Esophagus (tissue), 2 donors: Measurements from ENCODE around the gene HBG1. TPM values are rescaled to one million over a fixed set of nuclear protein-coding genes. Genes with fewer than 3 reads are reported as not detected.

Experiments used
- H3K27ac ChIP-seq, 2 donors: one replicate each; pipeline ENCODE4 v1.5.1; 2013; ENCODE audit warnings: low read depth in 2 of 2, mild to moderate bottlenecking in 2 of 2, inconsistent platforms in 1 of 2, low read length in 1 of 2, moderate library complexity in 1 of 2
- H3K27me3 ChIP-seq, 2 donors: one replicate each; pipeline ENCODE4 v1.6.1; 2013; ENCODE audit warnings: low read length in 2 of 2, control low read depth in 1 of 2, mild to moderate bottlenecking in 1 of 2; ENCODE audit not compliant: insufficient read depth in 2 of 2, control insufficient read depth in 1 of 2
- H3K36me3 ChIP-seq, 2 donors: one replicate each; pipeline ENCODE4 v1.6.1; 2013; ENCODE audit warnings: low read length in 1 of 2; ENCODE audit not compliant: control insufficient read depth in 2 of 2, insufficient read depth in 2 of 2
- H3K4me1 ChIP-seq, 2 donors: one replicate each; pipeline ENCODE4 v1.6.1; 2013; ENCODE audit warnings: low read length in 1 of 2; ENCODE audit not compliant: control insufficient read depth in 2 of 2, insufficient read depth in 2 of 2
- H3K4me3 ChIP-seq, 2 donors: one replicate each; pipeline ENCODE4 v1.5.1; 2013; ENCODE audit warnings: low read length in 2 of 2, mild to moderate bottlenecking in 2 of 2, low read depth in 1 of 2, moderate library complexity in 1 of 2
- H3K9me3 ChIP-seq, 2 donors: one replicate each; pipeline ENCODE4 v1.6.1; 2013; ENCODE audit warnings: mild to moderate bottlenecking in 2 of 2, low read depth in 1 of 2, low read length in 1 of 2, moderate library complexity in 1 of 2; ENCODE audit not compliant: control insufficient read depth in 2 of 2, insufficient read depth in 1 of 2
- WGBS, 2 donors: extraction: QIAGEN DNeasy Blood & Tissue Kit; methylation state at CpG; one replicate each; pipeline ENCODE4 v1.1.7; 2013; 5-methylcytosine and 5-hydroxymethylcytosine counted together
- polyA plus RNA-seq, 2 donors: library from polyadenylated mRNA; stranded (reverse); fragments of 200-250 nt; gene quantifications; one replicate each; pipeline ENCODE4 v1.2.3, GENCODE V29; 2013
- donor health status: healthy with polysubstance abuse.
- donor health status: Bipolar disorder and iron deficiency.

The HBG1 gene
- polyA plus RNA-seq, 2 donors = not detected

- H3K4me3 ChIP-seq = no peak overlapping the region
- H3K27me3 ChIP-seq = no peaks in the 10 kb centered on the region
- H3K36me3 ChIP-seq = no peaks in the 10 kb centered on the region
- no peaks in the 10 kb centered on the region for H3K4me1 ChIP-seq
- peaks cover 0 to 2% of the 10 kb centered on the region in 2 donors for H3K9me3 ChIP-seq
- 72 to 75% methylated on average over 7 of the region's 7 CpGs for WGBS, 2 donors
- no peak overlapping the region for H3K27ac ChIP-seq
These were observed 38.6 kb upstream of the HBG1 start for GRCh38 chr11:5288108-5288905.

- 61 to 75% methylated on average over 3 of the region's 3 CpGs for WGBS, 2 donors
- H3K27ac ChIP-seq = no peak overlapping the region
These were observed 37.2 kb upstream of the HBG1 start for GRCh38 chr11:5286901-5287300.

GRCh38 chr11:5286351-5286750 lies 36.7 kb upstream of the HBG1 start:
- no peaks in the 10 kb centered on the region for H3K4me1 ChIP-seq
- H3K36me3 ChIP-seq = no peaks in the 10 kb centered on the region
- 15 to 22% methylated on average over 1 of the region's 1 CpG for WGBS, 2 donors
- no peaks in the 10 kb centered on the region for H3K27me3 ChIP-seq
- no peak overlapping the region for H3K4me3 ChIP-seq
- H3K9me3 ChIP-seq = peaks cover 0 to 2% of the 10 kb centered on the region in 2 donors
- no peak overlapping the region for H3K27ac ChIP-seq

More at GRCh38 chr11:5286901-5287300, 37.2 kb upstream of the HBG1 start:
- Histone ChIP-seq H3K9me3 (peaks cover 0 to 2% of the 10 kb centered on the region in 2 donors), H3K4me1 (no peaks in the 10 kb centered on the region), H3K27me3 (no peaks in the 10 kb centered on the region), H3K4me3 (no peak overlapping the region), H3K36me3 (no peaks in the 10 kb centered on the region)

GRCh38 chr11:5285703-5286340 lies 36.2 kb upstream of the HBG1 start:
- WGBS, 2 donors = 62 to 68% methylated on average over 4 of the region's 4 CpGs
- no peak overlapping the region for H3K4me3 ChIP-seq
- H3K27ac ChIP-seq = no peak overlapping the region

GRCh38 chr11:5284637-5285036 lies 35.0 kb upstream of the HBG1 start:
- Histone ChIP-seq H3K27ac (no peak overlapping the region), H3K4me3 (no peak overlapping the region), H3K27me3 (no peaks in the 10 kb centered on the region), H3K4me1 (peaks cover 0 to 3% of the 10 kb centered on the region in 2 donors), H3K36me3 (no peaks in the 10 kb centered on the region), H3K9me3 (peaks cover 0 to 2% of the 10 kb centered on the region in 2 donors)
- WGBS, 2 donors = 92 to 95% methylated on average over 2 of the region's 2 CpGs

More at GRCh38 chr11:5285703-5286340, 36.2 kb upstream of the HBG1 start:
- Histone ChIP-seq H3K27me3 (no peaks in the 10 kb centered on the region), H3K36me3 (no peaks in the 10 kb centered on the region), H3K9me3 (peaks cover 0 to 2% of the 10 kb centered on the region in 2 donors), H3K4me1 (no peaks in the 10 kb centered on the region)

GRCh38 chr11:5283882-5284281 lies 34.2 kb upstream of the HBG1 start:
- 59 to 65% methylated on average over 1 of the region's 1 CpG for WGBS, 2 donors
- Histone ChIP-seq H3K4me1 (peaks cover 0 to 3% of the 10 kb centered on the region in 2 donors), H3K27ac (no peak overlapping the region), H3K4me3 (no peak overlapping the region), H3K36me3 (no peaks in the 10 kb centered on the region), H3K9me3 (peaks cover 0 to 2% of the 10 kb centered on the region in 2 donors), H3K27me3 (no peaks in the 10 kb centered on the region)

- H3K27ac ChIP-seq = no peak overlapping the region
- no peaks in the 10 kb centered on the region for H3K27me3 ChIP-seq
- no peak overlapping the region for H3K4me3 ChIP-seq
- H3K9me3 ChIP-seq = peaks cover 0 to 2% of the 10 kb centered on the region in 2 donors
- H3K4me1 ChIP-seq = peaks cover 0 to 3% of the 10 kb centered on the region in 2 donors
- WGBS, 2 donors = 67 to 71% methylated on average over 3 of the region's 3 CpGs
- no peaks in the 10 kb centered on the region for H3K36me3 ChIP-seq
These were observed 33.4 kb upstream of the HBG1 start for GRCh38 chr11:5283086-5283485.

- no peaks in the 10 kb centered on the region for H3K36me3 ChIP-seq
- 66 to 83% methylated on average over 2 of the region's 2 CpGs for WGBS, 2 donors
- no peak overlapping the region for H3K27ac ChIP-seq
- no peaks in the 10 kb centered on the region for H3K27me3 ChIP-seq
- no peak overlapping the region for H3K4me3 ChIP-seq
- peaks cover 0 to 3% of the 10 kb centered on the region in 2 donors for H3K4me1 ChIP-seq
- peaks cover 0 to 2% of the 10 kb centered on the region in 2 donors for H3K9me3 ChIP-seq
These were observed 33.0 kb upstream of the HBG1 start for GRCh38 chr11:5282628-5283027.

- H3K4me1 ChIP-seq = peaks cover 0 to 3% of the 10 kb centered on the region in 2 donors
- H3K27me3 ChIP-seq = no peaks in the 10 kb centered on the region
- no peaks in the 10 kb centered on the region for H3K36me3 ChIP-seq
- H3K27ac ChIP-seq = no peak overlapping the region
- peaks cover 0 to 2% of the 10 kb centered on the region in 2 donors for H3K9me3 ChIP-seq
- no peak overlapping the region for H3K4me3 ChIP-seq
These were observed 31.9 kb upstream of the HBG1 start for GRCh38 chr11:5281596-5281995.
